Stimulated activated CD8-positive, alpha-beta memory T cell treated with anti-CD3 and anti-CD28 coated beads, Interleukin-4, amount 100 ng/mL, for 24 hours (primary cell): ENCODE results near the gene COX19.

ENCODE experiments used
- DNase-seq: peaks from one replicate; pipeline ENCODE4 v3.0.0-alpha.2; 2020; ENCODE audit warnings: low read depth

COX19 gene

GRCh38 chr7:974820-975681, at the start of gene COX19:
COX19 (minus strand) TSS chr7:975549; CDS start chr7:975509, 40 bp downstream.
- peak; percentile 81 for DNase-seq

GRCh38 chr7:1024331-1024841, 49.0 kb upstream of the COX19 start:
- DNase-seq = no peak

- DNase-seq = no peak
These were observed 47.6 kb upstream of the COX19 start for GRCh38 chr7:1022801-1023465.

GRCh38 chr7:1022356-1022755, 47.0 kb upstream of the COX19 start:
- DNase-seq = no peak

GRCh38 chr7:1021931-1022330, 46.6 kb upstream of the COX19 start:
- DNase-seq = no peak

- DNase-seq = no peak
These were observed 46.0 kb upstream of the COX19 start for GRCh38 chr7:1021366-1021765.

- DNase-seq = no peak
These were observed 45.5 kb upstream of the COX19 start for GRCh38 chr7:1020849-1021251.

- DNase-seq = no peak
These were observed 44.7 kb upstream of the COX19 start for GRCh38 chr7:1019789-1020610.

- no peak for DNase-seq
These were observed 44.0 kb upstream of the COX19 start for GRCh38 chr7:1019255-1019785.

GRCh38 chr7:1018334-1018695, 43.0 kb upstream of the COX19 start:
- no peak for DNase-seq

- DNase-seq = no peak
These were observed 42.4 kb upstream of the COX19 start for GRCh38 chr7:1017586-1018333.

- DNase-seq = no peak
These were observed 41.5 kb upstream of the COX19 start for GRCh38 chr7:1016577-1017531.

GRCh38 chr7:1015196-1016121, 40.1 kb upstream of the COX19 start:
- DNase-seq = no peak

- no peak for DNase-seq
These were observed 39.3 kb upstream of the COX19 start for GRCh38 chr7:1014681-1015080.

- no peak for DNase-seq
These were observed 38.2 kb upstream of the COX19 start for GRCh38 chr7:1013581-1013980.

GRCh38 chr7:1012716-1013095, 37.4 kb upstream of the COX19 start:
- DNase-seq = no peak

GRCh38 chr7:1012004-1012715, 36.8 kb upstream of the COX19 start:
- no peak for DNase-seq

- DNase-seq = no peak
These were observed 36.1 kb upstream of the COX19 start for GRCh38 chr7:1011297-1012003.
